ENCODE data around the gene YBX2.

YBX2 gene

DNA sequence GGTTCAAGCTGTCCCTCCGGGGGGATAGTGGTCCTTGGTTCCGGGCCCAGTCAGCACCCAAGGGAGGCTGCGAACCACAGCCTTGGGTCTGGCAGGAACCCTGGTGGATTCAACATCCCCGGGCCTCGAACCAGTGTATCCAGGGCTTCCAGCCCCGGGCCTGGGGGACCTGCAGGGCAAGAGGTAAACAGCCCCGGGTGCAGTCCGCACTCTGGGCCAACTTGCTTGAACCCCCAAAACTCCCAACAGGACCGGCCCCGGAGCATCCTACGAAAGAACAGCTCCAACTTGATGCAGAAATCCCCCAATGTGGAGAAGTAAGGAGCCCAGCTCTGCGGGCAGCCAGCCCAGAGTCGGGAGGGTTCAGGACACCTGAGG, 36.2 kb upstream of the YBX2 start:
- TF ChIP-seq CSRNP3 (CRISPR knock-in tag; IDR thresholded peaks at IDR 0.05) (no peak), PPARA (CRISPR knock-in tag; IDR thresholded peaks at IDR 0.05; ENCODE audit: borderline replicate concordance) (no peak), GLIS3 (CRISPR knock-in tag; IDR thresholded peaks at IDR 0.05) (no peak), ZC3H10 (CRISPR knock-in tag; IDR thresholded peaks at IDR 0.05) (no peak), ISL1 (CRISPR knock-in tag; IDR thresholded peaks at IDR 0.05) (no peak), BACH2 (CRISPR knock-in tag; IDR thresholded peaks at IDR 0.05; ENCODE audit: borderline replicate concordance) (no peak), CSDC2 (CRISPR knock-in tag; IDR thresholded peaks at IDR 0.05) (no peak), TCF4 (CRISPR knock-in tag; IDR thresholded peaks at IDR 0.05; ENCODE audit: borderline replicate concordance) (no peak), POU6F1 (CRISPR knock-in tag; IDR thresholded peaks at IDR 0.05; ENCODE audit: borderline replicate concordance, low read depth) (no peak), OSR1 (CRISPR knock-in tag; IDR thresholded peaks at IDR 0.05) (no peak), RARB (CRISPR knock-in tag; IDR thresholded peaks at IDR 0.05) (no peak), ZFP30 (CRISPR knock-in tag; IDR thresholded peaks at IDR 0.05) (no peak), TSHZ2 (CRISPR knock-in tag; IDR thresholded peaks at IDR 0.05) (no peak), TOX (CRISPR knock-in tag; IDR thresholded peaks at IDR 0.05; ENCODE audit: borderline replicate concordance) (no peak)
- TF ChIP-seq, protein P1, sequence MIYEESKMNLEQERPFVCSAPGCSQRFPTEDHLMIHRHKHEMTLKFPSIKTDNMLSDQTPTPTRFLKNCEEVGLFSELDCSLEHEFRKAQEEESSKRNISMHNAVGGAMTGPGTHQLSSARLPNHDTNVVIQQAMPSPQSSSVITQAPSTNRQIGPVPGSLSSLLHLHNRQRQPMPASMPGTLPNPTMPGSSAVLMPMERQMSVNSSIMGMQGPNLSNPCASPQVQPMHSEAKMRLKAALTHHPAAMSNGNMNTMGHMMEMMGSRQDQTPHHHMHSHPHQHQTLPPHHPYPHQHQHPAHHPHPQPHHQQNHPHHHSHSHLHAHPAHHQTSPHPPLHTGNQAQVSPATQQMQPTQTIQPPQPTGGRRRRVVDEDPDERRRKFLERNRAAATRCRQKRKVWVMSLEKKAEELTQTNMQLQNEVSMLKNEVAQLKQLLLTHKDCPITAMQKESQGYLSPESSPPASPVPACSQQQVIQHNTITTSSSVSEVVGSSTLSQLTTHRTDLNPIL (CRISPR knock-in tag; IDR thresholded peaks at IDR 0.05; ENCODE audit: low read depth): no peak
- ATAC-seq: no peak

GRCh38 chr17:7329997-7330637, 35.7 kb upstream of the YBX2 start:
- ATAC-seq: peak; percentile 89
- TF ChIP-seq RARB (CRISPR knock-in tag; IDR thresholded peaks at IDR 0.05): no peak
- no peak for TF ChIP-seq BACH2 (CRISPR knock-in tag; IDR thresholded peaks at IDR 0.05; ENCODE audit: borderline replicate concordance)
- no peak for TF ChIP-seq ESRRG (CRISPR knock-in tag; IDR thresholded peaks at IDR 0.05)
- no peak for TF ChIP-seq ARNTL (CRISPR knock-in tag; IDR thresholded peaks at IDR 0.05; ENCODE audit: borderline replicate concordance, low read depth)
- TF ChIP-seq GLIS3 (CRISPR knock-in tag; IDR thresholded peaks at IDR 0.05): no peak
- no peak for TF ChIP-seq CSDC2 (CRISPR knock-in tag; IDR thresholded peaks at IDR 0.05)
- TF ChIP-seq CSRNP3 (CRISPR knock-in tag; IDR thresholded peaks at IDR 0.05): no peak
- no peak for TF ChIP-seq ZFP30 (CRISPR knock-in tag; IDR thresholded peaks at IDR 0.05)
- no peak for TF ChIP-seq ZNF70 (CRISPR knock-in tag; IDR thresholded peaks at IDR 0.05)
- no peak for TF ChIP-seq POU6F1 (CRISPR knock-in tag; IDR thresholded peaks at IDR 0.05; ENCODE audit: borderline replicate concordance, low read depth)
- TF ChIP-seq, protein P1 (CRISPR knock-in tag; IDR thresholded peaks at IDR 0.05; ENCODE audit: low read depth): no peak
- TF ChIP-seq SNAI2 (CRISPR knock-in tag; IDR thresholded peaks at IDR 0.05): no peak
- TF ChIP-seq ZFP3 (CRISPR knock-in tag; IDR thresholded peaks at IDR 0.05): no peak
- TF ChIP-seq PPARA (CRISPR knock-in tag; IDR thresholded peaks at IDR 0.05; ENCODE audit: borderline replicate concordance): no peak
- TF ChIP-seq, protein P2, sequence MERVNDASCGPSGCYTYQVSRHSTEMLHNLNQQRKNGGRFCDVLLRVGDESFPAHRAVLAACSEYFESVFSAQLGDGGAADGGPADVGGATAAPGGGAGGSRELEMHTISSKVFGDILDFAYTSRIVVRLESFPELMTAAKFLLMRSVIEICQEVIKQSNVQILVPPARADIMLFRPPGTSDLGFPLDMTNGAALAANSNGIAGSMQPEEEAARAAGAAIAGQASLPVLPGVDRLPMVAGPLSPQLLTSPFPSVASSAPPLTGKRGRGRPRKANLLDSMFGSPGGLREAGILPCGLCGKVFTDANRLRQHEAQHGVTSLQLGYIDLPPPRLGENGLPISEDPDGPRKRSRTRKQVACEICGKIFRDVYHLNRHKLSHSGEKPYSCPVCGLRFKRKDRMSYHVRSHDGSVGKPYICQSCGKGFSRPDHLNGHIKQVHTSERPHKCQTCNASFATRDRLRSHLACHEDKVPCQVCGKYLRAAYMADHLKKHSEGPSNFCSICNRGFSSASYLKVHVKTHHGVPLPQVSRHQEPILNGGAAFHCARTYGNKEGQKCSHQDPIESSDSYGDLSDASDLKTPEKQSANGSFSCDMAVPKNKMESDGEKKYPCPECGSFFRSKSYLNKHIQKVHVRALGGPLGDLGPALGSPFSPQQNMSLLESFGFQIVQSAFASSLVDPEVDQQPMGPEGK (CRISPR knock-in tag; IDR thresholded peaks at IDR 0.05; ENCODE audit: borderline replicate concordance): no peak
- TF ChIP-seq TOX (CRISPR knock-in tag; IDR thresholded peaks at IDR 0.05; ENCODE audit: borderline replicate concordance): no peak
- TF ChIP-seq ZNF565 (CRISPR knock-in tag; conservative IDR thresholded peaks at IDR 0.05; ENCODE audit: low read depth): no peak
- no peak for TF ChIP-seq ISL1 (CRISPR knock-in tag; IDR thresholded peaks at IDR 0.05)

All from SK-N-SH treated with all-trans-retinoic acid at 6 μM for 48 hours (cell line).